Liver (tissue), 9 donors: ENCODE measurements around the gene PTPA. TPM values are rescaled to one million over a fixed set of nuclear protein-coding genes. Genes with fewer than 3 reads are reported as not detected.

ENCODE experiments used
- DNase-seq: peaks from one replicate; pipeline ENCODE4 v3.0.0-alpha.2; 2017; ENCODE audit warnings: low spot score
- H3K27ac ChIP-seq, 2 donors: one replicate each; pipeline ENCODE4 v1.7.0; 2013; ENCODE audit warnings: inconsistent platforms in 2 of 2, low read length in 2 of 2, control low read depth in 1 of 2, low read depth in 1 of 2, mild to moderate bottlenecking in 1 of 2
- H3K27me3 ChIP-seq, 4 donors: one replicate each; pipeline versions ENCODE4 v1.6.1 to v1.7.0; 2013; ENCODE audit warnings: low read length in 3 of 4, inconsistent platforms in 1 of 4, mild to moderate bottlenecking in 1 of 4, moderate library complexity in 1 of 4; ENCODE audit not compliant: control insufficient read depth in 4 of 4, insufficient read depth in 4 of 4
- H3K36me3 ChIP-seq, 4 donors: one replicate each; pipeline versions ENCODE4 v1.6.1 to v1.7.0; 2013; ENCODE audit warnings: low read length in 3 of 4, mild to moderate bottlenecking in 3 of 4, low read depth in 1 of 4, moderate library complexity in 1 of 4; ENCODE audit not compliant: control insufficient read depth in 4 of 4, insufficient read depth in 3 of 4
- H3K4me1 ChIP-seq, 4 donors: one replicate each; pipeline versions ENCODE4 v1.6.1 to v1.7.0; 2013; ENCODE audit warnings: low read length in 3 of 4, mild to moderate bottlenecking in 3 of 4, moderate library complexity in 1 of 4; ENCODE audit not compliant: control insufficient read depth in 4 of 4, insufficient read depth in 4 of 4
- H3K4me3 ChIP-seq, 3 donors: one replicate each; pipeline versions ENCODE4 v1.6.1 to v1.7.0; 2013; ENCODE audit warnings: low read length in 3 of 3, control low read depth in 1 of 3, low read depth in 1 of 3, mild to moderate bottlenecking in 1 of 3
- H3K9ac ChIP-seq, 2 donors: one replicate each; pipeline ENCODE4 v1.7.0; 2013; ENCODE audit warnings: low read length in 2 of 2, mild to moderate bottlenecking in 2 of 2, moderate library complexity in 2 of 2, control low read depth in 1 of 2, low read depth in 1 of 2
- H3K9me3 ChIP-seq, 4 donors: one replicate each; pipeline versions ENCODE4 v1.6.1 to v1.7.0; 2013; ENCODE audit warnings: low read length in 3 of 4; ENCODE audit not compliant: control insufficient read depth in 4 of 4
- ATF3 ChIP-seq: IDR thresholded peaks from 2 replicates; pipeline ENCODE4 v1.6.1; 2016; ENCODE audit warnings: antibody characterized with exemption
- CTCF ChIP-seq: fragments of 150-350 bp; IDR thresholded peaks from 2 replicates; pipeline ENCODE4 v1.5.1; 2017; ENCODE audit warnings: improper control_type of control experiment, low read depth, low read length; ENCODE audit not compliant: missing input control
- EGR1 ChIP-seq, 2 donors: IDR thresholded peaks; 2 replicates each; pipeline ENCODE4 v1.6.1; 2016 to 2018; ENCODE audit warnings: antibody characterized with exemption in 2 of 2, low read depth in 2 of 2
- FOXA1 ChIP-seq: IDR thresholded peaks from 2 replicates; pipeline ENCODE4 v1.6.1; 2016; ENCODE audit warnings: antibody characterized with exemption
- FOXA2 ChIP-seq: IDR thresholded peaks from 2 replicates; pipeline ENCODE4 v1.6.1; 2016; ENCODE audit warnings: antibody characterized with exemption
- GABPA ChIP-seq, 2 donors: IDR thresholded peaks in 1 of 2; conservative IDR thresholded peaks in 1 of 2; 2 replicates each; pipeline ENCODE4 v1.6.1; 2016; ENCODE audit warnings: antibody characterized with exemption in 2 of 2, mild to moderate bottlenecking in 1 of 2, moderate library complexity in 1 of 2
- HNF4A ChIP-seq, 2 donors: conservative IDR thresholded peaks; 2 replicates each; pipeline ENCODE4 v1.6.1; 2016; ENCODE audit warnings: antibody characterized with exemption in 2 of 2, mild to moderate bottlenecking in 2 of 2
- HNF4G ChIP-seq: IDR thresholded peaks from 2 replicates; pipeline ENCODE4 v1.6.1; 2016; ENCODE audit warnings: antibody characterized with exemption
- JUND ChIP-seq, 2 donors: IDR thresholded peaks; 2 replicates each; pipeline ENCODE4 v1.6.1; 2016; ENCODE audit warnings: antibody characterized with exemption in 2 of 2
- NR2F2 ChIP-seq: IDR thresholded peaks from 2 replicates; pipeline ENCODE4 v1.6.1; 2016; ENCODE audit warnings: antibody characterized with exemption
- RAD21 ChIP-seq, 2 donors: IDR thresholded peaks; 2 replicates each; pipeline ENCODE4 v1.6.1; 2016; ENCODE audit warnings: antibody characterized with exemption in 2 of 2, mild to moderate bottlenecking in 2 of 2
- REST ChIP-seq: IDR thresholded peaks from 2 replicates; pipeline ENCODE4 v1.6.1; 2016; ENCODE audit warnings: antibody characterized with exemption, mild to moderate bottlenecking
- RXRA ChIP-seq, 2 donors: IDR thresholded peaks; 2 replicates each; pipeline ENCODE4 v1.6.1; 2017 to 2018; ENCODE audit warnings: antibody characterized with exemption in 2 of 2, mild to moderate bottlenecking in 1 of 2
- SP1 ChIP-seq: IDR thresholded peaks from 2 replicates; pipeline ENCODE4 v1.6.1; 2018; ENCODE audit warnings: antibody characterized with exemption, mild to moderate bottlenecking
- ZBTB33 ChIP-seq: IDR thresholded peaks from 2 replicates; pipeline ENCODE4 v1.6.1; 2016; ENCODE audit warnings: antibody characterized with exemption
- WGBS: extraction: QIAGEN DNeasy Blood & Tissue Kit; methylation state at CpG from one replicate; pipeline ENCODE4 v1.1.7; 2013; 5-methylcytosine and 5-hydroxymethylcytosine counted together
- polyA plus RNA-seq, 2 donors: library from polyadenylated mRNA; stranded (reverse) in 1 of 2; unstranded in 1 of 2; fragments of 200-250 nt in 1 of 2; fragments of >200 nt in 1 of 2; fragmentation: Nextera tagmentation in 1 of 2; extraction: Ambion mirVana in 1 of 2; gene quantifications; one replicate each; pipeline versions ENCODE4 v1.2.1 to v1.2.3, GENCODE V29; 2013 to 2015
- total RNA-seq, 2 donors: library from RNA; depleted of rRNA; stranded (reverse); fragments of >200 nt; gene quantifications; one replicate each; pipeline ENCODE4 v1.2.3, GENCODE V29; 2014
- donor health status: healthy.
- donor health status: healthy.
- donor health status: healthy.
- donor health status: healthy.
- donor health status: healthy.

PTPA gene
- total and polyA plus RNA-seq, 4 donors: 27.6 to 66.0 (median 38.4) TPM

- peaks cover 0 to 29% (median 5%) of the 10 kb centered on the region in 4 donors for H3K36me3 ChIP-seq
- H3K9me3 ChIP-seq: no peaks in the 10 kb centered on the region
Observed at GRCh38 chr9:129154866-129155477, 43.8 kb downstream of the PTPA start.

GRCh38 chr9:129156163-129156562 lies 44.9 kb downstream of the PTPA start:
- Histone ChIP-seq H3K9ac (no peak overlapping the region), H3K27me3 (no peaks in the 10 kb centered on the region), H3K36me3 (peaks cover 0 to 22% (median 2%) of the 10 kb centered on the region in 4 donors), H3K9me3 (no peaks in the 10 kb centered on the region), H3K4me3 (no peak overlapping the region), H3K4me1 (no peaks in the 10 kb centered on the region), H3K27ac (no peak overlapping the region)
- no peak for DNase-seq
- no peak for TF ChIP-seq SP1
- TF ChIP-seq FOXA1: no peak
- no peak for TF ChIP-seq JUND (IDR thresholded peaks at IDR 0.05)
- TF ChIP-seq HNF4G: no peak
- no peak for TF ChIP-seq RAD21 (IDR thresholded peaks at IDR 0.05)
- no peak for TF ChIP-seq EGR1 (IDR thresholded peaks at IDR 0.05; ENCODE audit: low read depth in 2 of 2)
- no peak for TF ChIP-seq HNF4A (conservative IDR thresholded peaks at IDR 0.05)
- TF ChIP-seq CTCF: no peak
- no peak for TF ChIP-seq ATF3
- TF ChIP-seq FOXA2: no peak
- TF ChIP-seq NR2F2: no peak
- TF ChIP-seq ZBTB33: no peak
- TF ChIP-seq RXRA (IDR thresholded peaks at IDR 0.05): no peak
- TF ChIP-seq REST: no peak
- WGBS: 95% methylated on average over 10 of the region's 10 CpGs

More at GRCh38 chr9:129154866-129155477, 43.8 kb downstream of the PTPA start:
- DNase-seq: no peak
- H3K9ac ChIP-seq: no peak overlapping the region
- no peaks in the 10 kb centered on the region for H3K4me1 ChIP-seq
- H3K27ac ChIP-seq: no peak overlapping the region
- no peak overlapping the region for H3K4me3 ChIP-seq
- TF ChIP-seq FOXA1 (no peak), GABPA (IDR thresholded peaks at IDR 0.05 in 1 of 2, conservative IDR thresholded peaks at IDR 0.05 in 1 of 2) (no peak), HNF4G (no peak), RAD21 (IDR thresholded peaks at IDR 0.05) (no peak)
- WGBS: 89% methylated on average over 16 of the region's 16 CpGs
- no peaks in the 10 kb centered on the region for H3K27me3 ChIP-seq
